IMR-90 (cell line): ENCODE data around the gene NRP2. TPM values are rescaled to one million over a fixed set of nuclear protein-coding genes. Genes with fewer than 3 reads are reported as not detected.

Experiments
- ATAC-seq: fragments of 200-7000 bp; cut with Tn5 transposase; 2 replicates; pipeline ENCODE4 v1.9.1; 2020; ENCODE audit warnings: low read depth, mild to moderate bottlenecking, moderate library complexity
- BruUV-seq: library from RNA; stranded (reverse); fragments of 400-500 nt; replicated peaks from 2 replicates; lab custom pipeline; 2021; lab: Mats Ljungman, UMichigan
- CTCF ChIA-PET: fragments of 300-600 bp; formaldehyde crosslinking; extraction: SDS; loops from one replicate; lab custom pipeline; 2021; ENCODE audit warnings: antibody characterized with exemption; lab: Yijun Ruan, JAX
- POLR2A ChIA-PET: fragments of 300-600 bp; sonication (Branson Sonifier 250); formaldehyde crosslinking; loops from one replicate; lab custom pipeline; 2022; ENCODE audit warnings: antibody characterized with exemption; ENCODE audit not compliant: unreplicated experiment; lab: Charles Lee
- DNase-seq: peaks from one replicate; pipeline ENCODE4 v3.0.0; 2013
- H2AFZ ChIP-seq: replicated peaks from 2 replicates; pipeline ENCODE3; 2013; ENCODE audit warnings: low read length, mild to moderate bottlenecking; ENCODE audit not compliant: poor library complexity
- H2AK5ac ChIP-seq: 2 replicates; pipeline ENCODE4 v1.6.1; 2013; ENCODE audit warnings: low read depth, low read length, inconsistent platforms
- H2AK9ac ChIP-seq: replicated peaks from 2 replicates; pipeline ENCODE3; 2013; ENCODE audit warnings: mild to moderate bottlenecking, low read depth, low read length, moderate library complexity; ENCODE audit not compliant: poor library complexity
- H2BK120ac ChIP-seq: 2 replicates; pipeline ENCODE4 v1.6.1; 2013; ENCODE audit warnings: low read depth, low read length, inconsistent platforms
- H2BK15ac ChIP-seq: 3 replicates; pipeline ENCODE4 v1.6.1; 2013; ENCODE audit warnings: low read depth, low read length, inconsistent platforms
- H2BK20ac ChIP-seq: 2 replicates; pipeline ENCODE4 v1.6.1; 2013; ENCODE audit warnings: low read depth, mild to moderate bottlenecking, inconsistent platforms, low read length, moderate library complexity
- H2BK5ac ChIP-seq: 2 replicates; pipeline ENCODE4 v1.6.1; 2013; ENCODE audit warnings: mild to moderate bottlenecking, low read depth, low read length, inconsistent platforms; ENCODE audit not compliant: poor library complexity, severe bottlenecking
- H3K14ac ChIP-seq: replicated peaks from 2 replicates; pipeline ENCODE4 v1.6.1; 2013; ENCODE audit warnings: low read depth, low read length, inconsistent platforms
- H3K18ac ChIP-seq: 2 replicates; pipeline ENCODE4 v1.6.1; 2013; ENCODE audit warnings: low read depth, low read length, control low read depth
- H3K23ac ChIP-seq: 2 replicates; pipeline ENCODE4 v1.6.1; 2013; ENCODE audit warnings: low read depth, low read length, inconsistent platforms
- H3K27ac ChIP-seq: 2 replicates; pipeline ENCODE4 v1.5.1; 2013; ENCODE audit warnings: mild to moderate bottlenecking, control low read depth, low read length; ENCODE audit not compliant: insufficient read depth
- H3K27me3 ChIP-seq: 2 replicates; pipeline ENCODE4 v1.6.1; 2013; ENCODE audit warnings: low read length; ENCODE audit not compliant: control insufficient read depth, insufficient read depth
- H3K36me3 ChIP-seq: 2 replicates; pipeline ENCODE4 v1.6.1; 2013; ENCODE audit warnings: low read length, mixed read lengths; ENCODE audit not compliant: control insufficient read depth, insufficient read depth
- H3K4ac ChIP-seq: 2 replicates; pipeline ENCODE4 v1.6.1; 2013; ENCODE audit warnings: low read depth, low read length, inconsistent platforms
- H3K4me1 ChIP-seq: 2 replicates; pipeline ENCODE4 v1.6.1; 2013; ENCODE audit warnings: low read length, mixed read lengths; ENCODE audit not compliant: control insufficient read depth, insufficient read depth
- H3K4me2 ChIP-seq: 2 replicates; pipeline ENCODE4 v1.6.1; 2013; ENCODE audit warnings: low read depth, mild to moderate bottlenecking, control low read depth, low read length, moderate library complexity
- H3K4me3 ChIP-seq: 2 replicates; pipeline ENCODE4 v1.5.1; 2013; ENCODE audit warnings: low read depth, mild to moderate bottlenecking, control low read depth, low read length, moderate library complexity; ENCODE audit not compliant: insufficient read depth
- H3K56ac ChIP-seq: 2 replicates; pipeline ENCODE4 v1.6.1; 2013; ENCODE audit warnings: low read length, inconsistent platforms; ENCODE audit not compliant: insufficient read depth; ENCODE audit errors: extremely low read depth
- H3K79me1 ChIP-seq, 2 experiments: 2 replicates each; pipeline ENCODE4 v1.6.1; 2013; ENCODE audit warnings: low read length in 2 of 2, inconsistent platforms in 1 of 2, low read depth in 1 of 2
- H3K9ac ChIP-seq: 2 replicates; pipeline ENCODE4 v1.6.1; 2013; ENCODE audit warnings: low read depth, low read length, control low read depth
- H3K9me1 ChIP-seq: 2 replicates; pipeline ENCODE4 v1.6.1; 2013; ENCODE audit warnings: low read length, inconsistent platforms; ENCODE audit not compliant: insufficient read depth
- H3K9me3 ChIP-seq: 2 replicates; pipeline ENCODE4 v1.6.1; 2013; ENCODE audit warnings: low read length; ENCODE audit not compliant: control insufficient read depth, insufficient read depth
- H4K20me1 ChIP-seq: 2 replicates; pipeline ENCODE4 v1.6.1; 2013; ENCODE audit warnings: low read length, inconsistent platforms; ENCODE audit not compliant: insufficient read depth
- H4K5ac ChIP-seq: 2 replicates; pipeline ENCODE4 v1.6.1; 2013; ENCODE audit warnings: mild to moderate bottlenecking, low read depth, low read length, control low read depth
- H4K8ac ChIP-seq, 2 experiments: 2 replicates each; pipeline ENCODE4 v1.6.1; 2013; ENCODE audit warnings: low read depth in 2 of 2, low read length in 2 of 2, control low read depth in 1 of 2, inconsistent platforms in 1 of 2
- H4K91ac ChIP-seq: 2 replicates; pipeline ENCODE4 v1.6.1; 2013; ENCODE audit warnings: low read depth, low read length, inconsistent platforms; ENCODE audit not compliant: insufficient read depth
- ELK1 ChIP-seq: fragments of 150-350 bp; IDR thresholded peaks from 2 replicates; pipeline ENCODE4 v1.6.1; 2016; ENCODE audit warnings: low read depth, mild to moderate bottlenecking, low read length, moderate library complexity, borderline replicate concordance
- MAFK ChIP-seq: IDR thresholded peaks from 2 replicates; pipeline ENCODE4 v1.6.1; 2012; ENCODE audit warnings: low read depth, low read length, improper control_type of control experiment
- NFE2L2 ChIP-seq: fragments of 150-350 bp; IDR thresholded peaks from 2 replicates; pipeline ENCODE4 v1.6.1; 2016; ENCODE audit warnings: low read depth, mild to moderate bottlenecking, low read length
- SMC3 ChIP-seq: fragments of 150-350 bp; IDR thresholded peaks from 2 replicates; pipeline ENCODE4 v1.6.1; 2016; ENCODE audit warnings: low read depth, mild to moderate bottlenecking, antibody characterized with exemption, low read length, moderate library complexity
- WGBS, 2 experiments: methylation state at CpG; one replicate each; pipeline versions ENCODE4 v1.1.5 to v1.1.7; 2013; ENCODE audit warnings: missing lambda C conversion rate in 2 of 2; ENCODE audit not compliant: insufficient read length in 1 of 2; ENCODE audit errors: extremely low coverage in 2 of 2; 5-methylcytosine and 5-hydroxymethylcytosine counted together
- dilution Hi-C: fragments of 300-500 bp; cut with HindIII; formaldehyde crosslinking; loops from one replicate; pipeline ENCODE4 v1.14.3; 2018; ENCODE audit warnings: low sequenced_read_pairs; ENCODE audit not compliant: unreplicated experiment
- in situ Hi-C: fragments of 300-500 bp; cut with MboI; formaldehyde crosslinking; loops from 3 replicates; pipeline ENCODE4 v1.14.3; 2019; ENCODE audit warnings: low sequenced_read_pairs, inconsistent platforms, mixed read lengths
- intact Hi-C: fragments of 100-400 bp; cut with micrococcal nuclease; formaldehyde crosslinking; loops from 2 replicates; pipeline ENCODE4 v1.10.0; 2022
- polyA plus RNA-seq, 3 experiments: library from polyadenylated mRNA; depleted of rRNA; stranded (reverse); fragments of >200 nt; gene quantifications; 2 replicates each; pipeline ENCODE4 v1.2.3, GENCODE V29; 2012; ENCODE audit warnings: low replicate concordance in 1 of 3
- total RNA-seq: library from RNA; depleted of rRNA; stranded (reverse); fragments of >200 nt; gene quantifications from 2 replicates; pipeline ENCODE4 v1.2.3, GENCODE V29; 2012

Gene NRP2
- total and polyA plus RNA-seq, 2 of the 4 experiments (the other 2 are of a cell fraction) = 46.4 to 51.3 TPM

- Histone ChIP-seq H3K27ac (no peak overlapping the region), H2BK120ac (no peak overlapping the region), H2AK5ac (no peak overlapping the region), H3K23ac (no peak overlapping the region), H4K8ac (no peak overlapping the region), H2AFZ (no peak overlapping the region), H3K27me3 (no peaks in the 10 kb centered on the region), H2BK15ac (no peak overlapping the region), H3K36me3 (peaks cover 58% of the 10 kb centered on the region), H3K56ac (no peak overlapping the region), H2AK9ac (no peak overlapping the region), H3K4me3 (no peak overlapping the region), H3K14ac (no peak overlapping the region), H3K9me1 (peaks cover 15% of the 10 kb centered on the region), H3K4ac (no peak overlapping the region), H3K18ac (no peak overlapping the region), H4K5ac (no peak overlapping the region), H3K4me1 (peaks cover 11% of the 10 kb centered on the region), H4K91ac (no peak overlapping the region), H3K79me1 (peaks cover 4 to 9% of the 10 kb centered on the region in 2 experiments; a peak in 1 of 4 replicates), H4K20me1 (no peaks in the 10 kb centered on the region), H2BK20ac (no peak overlapping the region), H3K4me2 (no peak overlapping the region), H2BK5ac (no peak overlapping the region), H3K9ac (no peak overlapping the region), H3K9me3 (no peaks in the 10 kb centered on the region)
- no peak for ATAC-seq
- BruUV-seq = no TSS peak
- peak; percentile 37 for DNase-seq
- no peak for TF ChIP-seq ELK1
- TF ChIP-seq NFE2L2 = peak; percentile 60
- TF ChIP-seq MAFK = peak; percentile 95
- no peak for TF ChIP-seq SMC3
- WGBS, 2 experiments = no CpG with 5 or more reads among the region's 2 CpGs
- in situ Hi-C loops = no loop called here
- POLR2A ChIA-PET = no interaction called here
- intact Hi-C loops = no loop called here
- dilution Hi-C loops = no loop called here
- CTCF ChIA-PET = no interaction called here
Observed at GRCh38 chr2:205723179-205723578, 40.9 kb downstream of the NRP2 start.
